Stimulated activated CD8-positive, alpha-beta memory T cell treated with anti-CD3 and anti-CD28 coated beads, Interleukin-7, amount 100 ng/mL, for 1 hour (primary cell): ENCODE results near the gene SFSWAP.
"Not testable (repeated sequence)": the region's sequence is repeated elsewhere in the genome, so short reads cannot be mapped to it uniquely, and the experiment has no call there.

ENCODE experiments used
- DNase-seq, 2 donors: peaks; one replicate each; pipeline ENCODE4 v3.0.0-alpha.2; 2020; ENCODE audit warnings: low read depth in 2 of 2

The SFSWAP gene

DNA sequence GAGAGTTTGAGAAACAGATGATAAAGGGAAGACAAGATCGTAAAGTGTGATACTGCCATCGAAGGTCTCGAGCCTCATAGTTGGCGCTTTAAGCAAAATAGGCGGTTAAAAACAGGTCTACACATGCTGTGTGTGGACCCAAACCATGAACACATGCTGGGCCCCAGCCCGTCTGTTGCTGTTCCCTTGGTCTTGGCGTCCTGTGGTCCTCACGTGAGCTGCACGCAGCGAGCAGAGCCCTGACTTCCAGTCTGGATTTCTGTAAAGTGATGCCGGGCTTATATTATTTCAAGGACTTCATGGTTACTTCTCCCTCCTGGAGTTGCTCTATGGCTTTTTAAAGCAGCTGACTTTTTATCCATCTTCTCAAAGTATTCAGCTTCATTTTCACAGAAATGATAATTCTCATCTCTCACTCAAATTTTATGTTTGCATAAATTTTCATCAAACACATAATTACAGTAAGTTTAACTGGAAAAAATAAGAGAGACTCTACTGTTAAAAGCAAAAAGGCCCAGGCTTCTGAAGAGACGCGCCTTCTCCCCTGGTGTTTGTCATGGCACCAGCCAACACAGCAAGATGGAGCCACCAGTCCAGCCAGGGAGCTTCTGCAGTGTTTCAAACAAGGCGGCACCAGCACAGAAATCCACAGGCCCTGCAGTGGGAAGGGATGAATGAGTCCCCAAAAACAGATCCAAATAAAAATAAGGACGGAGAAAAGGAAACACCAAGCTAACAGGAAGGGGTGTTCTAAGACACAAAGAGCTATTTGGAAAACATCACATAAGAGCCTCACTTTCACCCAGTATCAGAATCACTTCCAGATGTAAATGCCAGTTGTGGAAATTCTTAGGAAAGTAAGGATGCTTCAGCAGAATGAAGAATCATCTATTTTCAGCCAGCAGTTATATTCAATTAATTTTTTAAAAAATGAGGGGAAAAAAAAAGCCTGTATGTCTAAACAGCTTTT, 24.9 kb downstream of the SFSWAP start:
- DNase-seq = no peak

DNA sequence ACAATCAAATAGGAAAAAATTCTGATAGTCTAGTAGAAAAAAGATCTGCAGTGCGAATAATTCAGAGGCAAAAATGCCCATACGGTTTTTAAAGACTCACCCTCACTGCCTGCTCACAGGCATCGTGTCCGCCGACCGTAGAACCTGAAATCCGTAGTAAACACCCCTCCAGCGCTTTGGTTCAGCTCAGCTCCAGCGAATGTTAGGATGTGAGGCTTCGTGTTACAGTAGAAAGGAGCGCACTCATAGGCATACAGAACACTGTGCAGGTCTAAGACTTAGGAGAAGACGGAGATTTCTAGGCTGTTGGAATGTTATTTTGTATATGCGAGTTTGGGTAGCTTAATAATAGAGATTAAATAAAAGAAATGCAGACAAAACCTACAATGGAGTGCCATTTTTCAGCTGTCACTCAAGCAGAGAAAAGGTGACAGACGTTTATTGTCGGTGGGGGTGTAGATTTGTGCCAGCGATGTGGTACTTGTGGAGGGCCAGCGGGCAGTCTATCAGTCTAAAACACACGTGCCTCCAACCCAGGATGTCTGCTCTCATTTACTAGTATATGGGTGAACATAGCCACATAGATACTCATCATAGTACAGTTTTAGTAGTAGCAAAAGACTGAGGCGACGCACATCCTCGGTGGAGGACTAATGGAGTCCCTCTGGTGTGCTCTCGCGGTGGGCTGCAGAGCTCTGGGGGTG, 25.7 kb downstream of the SFSWAP start:
- DNase-seq = no peak

DNA sequence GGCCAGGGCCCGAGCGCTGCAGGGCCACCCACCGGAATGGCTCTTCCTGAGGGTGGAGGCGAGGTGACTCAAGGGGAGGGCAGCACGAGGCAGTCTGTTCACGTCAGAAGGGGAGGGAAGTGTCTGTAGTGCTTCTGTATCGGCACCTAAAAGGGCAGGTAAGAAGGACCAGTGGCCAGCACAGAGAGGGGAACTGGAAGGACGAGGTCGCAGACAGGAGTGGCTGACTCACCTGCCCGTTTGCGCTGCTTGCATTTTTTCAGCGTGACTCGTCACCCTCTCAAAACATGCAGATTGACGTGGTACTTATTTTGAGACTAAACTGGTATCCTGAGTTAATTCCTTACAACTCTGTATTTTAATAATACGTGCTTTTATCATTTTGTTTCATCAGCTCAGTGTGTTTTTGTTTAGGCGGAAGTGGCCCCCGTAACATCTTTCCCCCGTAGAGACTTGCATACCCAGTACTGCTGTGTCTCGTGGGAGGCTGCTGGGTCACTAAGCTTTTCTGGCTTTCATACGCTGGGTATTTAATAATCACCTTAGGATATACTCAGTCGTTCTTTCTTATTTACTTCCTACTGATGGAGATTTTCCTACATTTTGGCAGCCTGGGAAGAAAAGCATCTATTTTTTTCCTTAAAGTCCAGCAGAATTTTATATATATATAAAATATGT, 26.4 kb downstream of the SFSWAP start:
- DNase-seq = no peak

DNA sequence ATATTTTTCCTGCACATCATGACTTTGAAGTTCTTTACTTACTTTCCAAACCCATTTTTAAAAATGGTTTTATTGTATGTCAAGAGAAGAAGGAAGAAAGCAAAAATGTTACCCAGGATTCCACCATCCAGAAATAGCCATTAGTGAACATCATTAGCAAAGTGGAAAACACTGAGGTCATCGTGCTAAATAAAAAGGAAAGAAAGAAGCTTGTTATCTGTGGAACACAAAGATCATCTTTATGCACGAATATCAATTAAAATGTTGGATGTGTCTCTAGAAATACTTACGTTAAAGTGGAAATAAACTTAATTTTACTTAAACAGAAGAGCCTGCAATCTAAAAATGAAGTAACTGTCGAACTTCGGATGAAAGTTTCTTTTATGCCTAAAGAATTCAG, 27.3 kb downstream of the SFSWAP start:
- no peak for DNase-seq

DNA sequence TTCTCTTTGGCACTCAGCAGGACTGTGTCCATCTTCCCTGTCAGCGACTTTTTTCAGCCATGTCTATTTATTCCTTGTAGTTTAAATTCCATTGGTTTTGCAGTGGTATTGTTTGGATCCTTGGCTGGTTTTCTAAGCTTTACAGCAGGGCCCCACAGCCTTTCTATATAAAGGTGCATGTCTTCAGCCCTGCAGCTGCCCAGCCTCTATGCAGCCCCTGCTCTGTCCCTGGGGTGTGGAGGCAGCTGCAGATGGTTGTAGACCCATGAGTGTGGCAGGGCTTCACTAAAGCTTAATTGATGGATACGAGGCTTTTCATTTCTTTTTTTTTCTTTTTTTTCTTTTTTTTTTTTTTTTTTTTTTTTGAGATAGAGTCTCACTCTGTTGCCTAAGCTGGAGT, 29.7 kb downstream of the SFSWAP start:
- no peak for DNase-seq

DNA sequence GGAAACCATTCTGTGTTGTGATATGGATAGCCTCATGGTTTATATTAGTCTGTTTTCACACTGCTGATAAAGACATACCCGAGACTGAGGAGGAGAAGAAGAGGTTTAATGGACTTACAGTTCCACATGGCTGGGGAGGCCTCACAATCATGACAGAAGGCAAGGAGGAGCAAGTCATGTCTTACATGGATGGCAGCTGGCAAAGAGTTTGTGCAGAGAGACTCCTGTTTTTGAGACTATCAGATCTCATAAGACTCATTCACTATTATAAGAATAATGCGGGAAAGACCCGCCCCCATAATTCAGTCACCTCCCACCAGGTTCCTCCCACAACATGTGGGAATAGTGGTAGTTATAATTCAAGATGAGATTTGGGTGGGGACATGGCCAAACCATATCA, 31.9 kb downstream of the SFSWAP start:
- DNase-seq = not testable (repeated sequence)

DNA sequence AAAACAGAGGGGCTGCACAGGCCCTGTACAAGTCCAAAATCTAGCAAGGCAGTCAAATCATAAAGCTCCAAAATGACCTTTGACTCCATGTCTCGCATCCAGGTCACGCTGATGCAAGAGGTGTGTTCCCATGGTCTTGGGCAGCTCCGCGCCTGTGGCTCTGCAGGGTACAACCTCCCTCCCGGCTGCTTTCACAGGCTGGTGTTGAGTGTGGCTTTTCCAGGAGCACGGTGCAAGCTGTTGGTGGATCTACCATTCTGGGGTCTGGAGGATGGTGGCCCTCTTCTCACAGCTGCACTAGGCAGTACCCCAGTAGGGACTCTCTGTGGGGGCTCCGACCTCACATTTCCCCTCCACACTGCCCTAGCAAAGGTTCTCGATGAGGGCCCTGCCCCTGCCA, 32.5 kb downstream of the SFSWAP start:
- DNase-seq = not testable (repeated sequence)

DNA sequence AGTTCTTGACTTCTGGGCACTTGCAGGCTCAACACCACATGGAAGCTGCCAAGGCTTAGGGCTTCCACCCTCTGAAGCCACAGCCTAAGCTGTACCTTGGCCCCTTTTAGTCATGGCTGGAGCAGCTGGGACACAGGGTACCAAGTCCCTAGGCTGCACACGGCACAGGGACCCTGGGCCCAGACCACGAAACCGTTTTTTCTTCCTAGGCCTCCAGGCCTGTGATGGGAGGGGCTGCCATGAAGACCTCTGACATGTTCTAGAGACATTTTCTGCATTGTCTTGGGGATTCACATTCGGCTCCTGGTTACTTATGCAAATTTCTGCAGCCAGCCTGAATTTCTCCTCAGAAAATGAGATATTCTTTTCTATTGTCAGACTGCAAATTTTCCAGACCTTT, 33.0 kb downstream of the SFSWAP start:
- not testable (repeated sequence) for DNase-seq

DNA sequence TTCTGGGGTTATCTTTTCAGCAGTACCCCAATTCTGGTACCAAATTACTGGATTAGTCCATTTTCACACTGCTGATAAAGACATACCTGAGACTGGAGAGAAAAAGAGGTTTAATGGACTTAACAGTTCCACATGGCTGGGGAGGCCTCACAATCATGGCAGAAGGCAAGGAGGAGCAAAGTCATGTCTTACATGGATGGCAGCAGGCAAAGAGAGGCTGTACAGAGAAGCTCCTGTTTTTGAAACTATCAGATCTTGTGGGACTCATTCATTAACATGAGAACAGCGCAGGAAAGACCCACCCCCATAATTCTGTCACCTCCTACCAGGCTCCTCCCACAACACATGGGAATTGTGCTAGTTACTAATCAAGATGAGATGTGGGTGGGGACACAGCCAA, 33.8 kb downstream of the SFSWAP start:
- DNase-seq = not testable (repeated sequence)

DNA sequence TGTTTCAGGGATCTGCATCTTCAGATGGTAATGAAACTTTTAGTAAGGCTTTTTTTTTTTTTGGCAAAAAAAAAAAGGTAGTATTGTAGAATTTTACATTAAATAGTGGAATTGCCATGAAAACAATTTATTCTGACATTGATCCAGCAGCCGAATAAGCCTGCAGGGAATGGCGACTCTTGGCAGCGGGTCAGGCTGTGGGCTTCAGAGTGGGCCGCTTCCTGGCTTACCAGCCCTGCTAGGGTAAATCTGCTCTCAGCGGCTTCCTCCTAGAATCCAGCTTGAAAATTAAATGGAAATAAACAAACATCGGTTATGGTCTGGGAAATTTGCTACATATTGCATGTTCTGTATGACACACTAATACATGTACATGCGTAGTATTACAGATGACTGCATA, 34.8 kb downstream of the SFSWAP start:
- DNase-seq = no peak

DNA sequence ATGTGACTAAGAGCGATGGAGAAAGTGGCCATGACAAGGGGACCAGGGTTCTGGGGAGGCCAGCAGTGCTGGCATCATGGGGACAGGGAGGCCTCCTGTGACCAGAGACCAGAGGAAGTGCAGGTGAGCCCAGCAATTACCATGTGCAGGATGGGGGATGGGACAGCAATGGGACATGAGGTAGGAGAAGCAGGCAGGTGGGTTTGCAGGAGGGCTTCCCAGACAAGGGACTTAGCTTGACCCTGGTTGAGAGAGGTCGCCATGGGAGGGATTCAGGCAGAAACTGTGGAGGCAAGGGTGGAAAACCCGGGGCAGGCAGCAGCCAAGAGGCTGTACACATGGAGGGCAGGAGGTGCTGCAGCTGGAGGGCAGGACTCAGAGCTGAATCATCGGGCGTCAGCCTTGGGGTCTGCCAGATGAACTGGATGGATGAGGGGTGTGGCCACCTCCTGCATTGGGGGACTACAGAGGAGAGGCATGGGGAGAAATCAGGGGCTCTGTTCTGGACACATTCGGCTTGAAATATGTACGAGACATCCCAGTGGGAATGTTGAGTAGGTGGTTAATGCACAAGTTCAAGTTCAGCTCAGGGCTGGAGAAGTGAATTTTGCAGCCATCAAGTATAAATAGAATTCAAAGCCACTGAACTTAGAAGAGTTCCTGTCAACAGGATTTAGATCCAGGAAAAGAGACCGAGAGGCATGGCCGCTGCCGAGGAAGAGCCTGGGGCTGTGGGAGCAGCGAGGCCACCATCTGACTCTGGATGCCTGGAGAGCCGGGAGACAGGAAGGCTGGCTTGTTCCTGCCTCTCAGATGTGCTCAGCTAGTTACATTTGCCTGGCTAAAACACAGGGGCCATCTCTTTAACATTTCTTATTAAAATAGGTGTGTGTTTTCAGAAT, 36.6 kb downstream of the SFSWAP start:
- DNase-seq = no peak

DNA sequence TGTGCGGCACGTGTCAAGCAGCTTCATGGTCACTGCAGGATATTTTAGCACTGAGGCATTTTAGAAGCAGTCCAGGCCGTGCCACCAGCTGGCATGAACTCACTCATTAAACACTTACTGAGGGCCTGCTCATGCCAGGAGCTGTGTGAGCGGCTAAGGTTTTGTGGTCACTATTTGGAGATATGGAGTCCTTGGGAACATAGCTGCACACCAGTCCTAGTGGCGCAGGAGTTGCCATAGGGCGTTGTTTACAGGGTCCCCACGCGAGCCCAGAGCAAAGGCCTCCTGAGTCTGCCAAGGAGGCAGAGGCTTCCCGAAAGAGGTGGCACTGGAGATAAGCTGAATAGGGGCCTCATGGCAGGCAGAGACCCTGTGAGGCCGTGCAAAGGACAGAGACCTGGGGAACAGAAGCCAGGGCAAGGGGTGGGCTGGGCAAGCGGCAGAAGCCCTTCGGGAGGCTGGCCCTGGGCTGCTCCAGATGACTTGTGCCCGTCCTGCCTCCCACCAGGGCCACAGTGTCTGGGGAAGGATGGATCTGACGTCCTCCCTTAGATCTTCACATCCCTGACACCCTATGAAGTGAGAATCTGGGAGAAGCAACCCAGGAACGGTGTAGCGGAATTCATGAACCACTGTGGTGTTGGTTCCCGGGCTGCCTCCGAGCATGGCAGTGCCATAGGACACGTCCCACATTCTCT, 38.9 kb downstream of the SFSWAP start:
- no peak for DNase-seq

DNA sequence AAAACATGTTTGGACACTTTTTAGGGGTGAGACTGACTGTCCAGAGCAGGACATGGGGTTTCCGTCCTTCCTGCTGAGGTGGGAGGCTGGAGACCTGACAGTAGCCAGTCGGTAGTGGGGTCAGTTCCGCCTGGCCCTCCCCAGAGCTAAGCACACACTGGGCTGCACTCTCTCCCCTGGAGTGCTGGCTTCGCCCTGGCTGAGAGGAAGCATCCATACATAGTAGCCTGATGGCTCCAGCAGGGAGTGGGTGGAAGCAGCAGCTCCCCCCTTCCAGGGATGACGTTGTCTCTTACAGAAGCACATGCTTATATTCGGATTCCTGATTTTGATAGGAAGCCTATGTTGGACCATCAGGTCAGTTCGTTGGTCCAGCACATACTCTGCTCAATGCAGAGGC, 40.4 kb downstream of the SFSWAP start:
- no peak for DNase-seq

DNA sequence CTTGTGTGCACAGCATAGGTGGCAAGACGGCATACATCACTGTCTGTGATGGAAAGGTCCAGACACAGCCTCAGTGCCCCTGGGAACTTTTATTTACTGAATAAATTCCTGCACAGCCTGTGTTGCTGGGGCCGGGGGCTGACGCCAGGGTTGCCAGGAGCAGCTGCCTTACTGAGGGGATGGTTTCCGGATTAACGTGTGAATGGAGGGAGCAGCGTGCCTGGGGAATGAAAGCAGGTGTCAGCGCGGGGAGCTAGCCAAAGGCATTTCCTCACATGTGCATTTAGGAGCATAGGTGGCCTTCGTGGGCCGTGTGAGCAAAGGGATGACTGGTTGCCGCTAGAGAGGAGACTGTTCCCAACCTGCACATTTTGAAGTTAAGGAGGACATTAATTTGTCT, 41.6 kb downstream of the SFSWAP start:
- DNase-seq = no peak

DNA sequence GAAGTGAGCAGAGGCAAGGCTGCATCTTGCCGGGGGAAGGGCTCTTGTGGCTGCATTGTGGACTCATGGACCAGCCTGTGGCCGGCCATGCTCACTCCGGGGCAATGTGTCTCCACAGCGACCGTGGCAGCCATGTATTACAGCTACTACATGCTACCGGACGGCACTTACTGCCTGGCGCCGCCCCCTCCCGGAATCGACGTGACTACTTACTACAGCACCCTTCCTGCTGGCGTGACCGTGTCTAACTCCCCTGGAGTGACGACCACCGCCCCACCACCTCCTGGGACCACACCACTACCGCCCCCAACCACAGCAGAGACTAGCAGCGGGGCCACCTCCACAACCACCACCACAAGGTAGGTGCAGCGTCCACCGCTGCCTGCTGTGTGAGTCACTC, 42.1 kb downstream of the SFSWAP start:
- DNase-seq = no peak

DNA sequence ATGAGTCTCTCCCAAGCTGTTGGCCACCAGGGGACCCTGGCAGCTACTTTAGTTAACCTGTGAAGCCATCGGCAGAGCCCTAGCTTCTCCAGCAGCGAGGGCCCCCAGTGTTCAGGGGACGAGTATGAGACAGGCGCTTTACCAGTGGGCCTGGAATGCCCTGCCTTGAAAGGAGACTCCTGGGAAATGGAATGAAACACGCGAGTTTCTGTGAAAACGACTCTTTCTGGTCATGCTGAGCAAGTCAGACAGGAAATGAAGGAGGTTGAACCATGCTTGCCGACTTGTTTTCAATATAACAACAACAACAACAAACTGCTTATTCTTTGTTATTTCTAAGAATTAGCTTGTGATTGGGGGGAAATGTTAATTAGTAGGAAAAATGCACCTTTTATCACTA, 42.9 kb downstream of the SFSWAP start:
- DNase-seq = no peak

DNA sequence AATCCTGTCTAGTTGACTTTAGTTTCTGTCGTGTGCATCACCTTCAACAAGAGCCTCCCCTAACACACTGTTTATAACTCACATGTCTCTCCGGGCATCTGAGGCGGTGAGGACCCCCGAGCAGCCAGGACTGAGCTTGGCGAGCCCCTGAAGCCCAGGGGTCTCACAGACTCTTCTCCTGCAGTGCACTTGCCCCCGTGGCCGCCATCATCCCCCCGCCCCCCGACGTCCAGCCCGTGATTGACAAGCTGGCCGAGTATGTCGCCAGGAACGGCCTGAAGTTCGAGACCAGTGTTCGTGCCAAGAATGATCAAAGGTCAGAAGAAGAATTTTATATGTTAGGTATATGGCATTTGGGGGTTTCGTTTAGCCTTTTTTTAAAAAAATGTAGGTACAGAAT, 43.3 kb downstream of the SFSWAP start:
- DNase-seq = no peak

DNA sequence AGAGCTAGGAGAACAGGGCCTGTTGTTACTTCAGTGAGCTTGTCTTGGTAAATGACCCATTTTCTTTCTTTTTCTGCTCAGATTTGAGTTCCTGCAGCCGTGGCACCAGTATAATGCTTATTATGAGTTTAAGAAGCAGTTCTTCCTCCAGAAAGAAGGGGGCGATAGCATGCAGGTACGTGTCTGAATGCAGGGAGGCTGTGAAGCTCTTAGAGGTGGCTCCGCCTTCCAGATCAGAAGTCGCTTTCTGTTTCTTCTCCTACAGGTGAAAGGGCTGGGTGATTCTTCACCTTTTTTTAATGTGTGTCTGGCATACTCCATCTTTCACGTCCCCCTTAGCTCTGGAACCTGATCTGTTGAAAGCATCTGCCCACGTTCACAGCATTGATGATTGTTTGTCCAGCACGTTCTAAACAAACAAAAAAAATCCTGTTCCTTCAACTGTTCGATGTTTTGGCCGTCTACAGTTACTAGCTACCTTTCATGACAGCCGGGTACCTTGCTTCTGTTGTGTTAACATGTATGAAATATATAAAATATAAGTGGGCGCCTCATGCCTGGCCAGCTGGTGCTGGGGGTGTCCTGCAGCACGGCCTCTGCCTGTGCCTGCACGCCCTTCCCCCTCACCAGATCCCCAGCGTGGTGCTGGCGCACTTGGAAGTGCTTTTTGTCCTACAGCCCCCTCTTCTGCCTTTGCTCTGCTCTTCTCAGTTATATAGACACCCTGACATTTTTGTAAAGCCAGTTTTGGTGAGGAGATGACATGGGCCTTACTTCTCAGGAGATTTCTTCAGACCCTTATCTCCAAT, 44.6 kb downstream of the SFSWAP start:
- DNase-seq = no peak

DNA sequence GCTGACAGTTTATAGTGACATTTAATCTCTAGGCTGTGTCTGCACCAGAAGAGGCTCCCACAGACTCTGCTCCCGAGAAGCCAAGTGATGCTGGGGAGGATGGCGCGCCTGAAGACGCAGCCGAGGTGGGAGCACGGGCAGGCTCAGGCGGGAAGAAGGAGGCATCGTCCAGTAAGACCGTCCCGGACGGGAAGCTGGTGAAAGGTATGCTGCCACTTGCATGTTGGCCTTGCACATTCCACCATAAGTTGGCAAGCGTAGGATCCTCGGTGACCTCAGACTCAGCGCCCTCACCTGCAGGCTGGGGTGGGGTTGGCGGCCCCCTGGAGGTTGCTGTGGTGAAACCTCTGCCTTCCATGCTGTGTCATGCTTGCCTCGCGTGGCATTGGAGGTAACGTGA, 45.6 kb downstream of the SFSWAP start:
- no peak for DNase-seq

DNA sequence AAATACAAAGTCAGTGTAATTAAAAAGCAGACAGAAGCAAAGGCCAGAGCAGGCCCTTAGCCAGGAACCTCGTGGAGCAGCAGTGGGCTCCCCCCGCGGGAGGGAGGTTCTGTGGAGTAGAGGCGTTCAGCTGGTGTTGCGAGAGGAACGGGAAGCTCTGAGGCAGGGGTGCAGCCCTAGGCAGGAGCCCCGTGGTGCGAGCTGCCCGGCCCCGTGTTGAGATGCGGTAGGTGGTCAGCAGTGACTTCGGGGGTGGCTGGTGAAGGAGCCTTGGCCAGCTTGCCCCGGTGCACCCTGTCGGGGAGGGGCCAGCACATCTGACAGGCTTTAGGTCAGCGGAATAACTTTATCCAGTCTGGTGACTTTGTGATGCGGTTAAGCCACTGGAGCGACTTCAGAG, 46.2 kb downstream of the SFSWAP start:
- DNase-seq = no peak
